ENCODE results near the gene BRINP2.

DNA sequence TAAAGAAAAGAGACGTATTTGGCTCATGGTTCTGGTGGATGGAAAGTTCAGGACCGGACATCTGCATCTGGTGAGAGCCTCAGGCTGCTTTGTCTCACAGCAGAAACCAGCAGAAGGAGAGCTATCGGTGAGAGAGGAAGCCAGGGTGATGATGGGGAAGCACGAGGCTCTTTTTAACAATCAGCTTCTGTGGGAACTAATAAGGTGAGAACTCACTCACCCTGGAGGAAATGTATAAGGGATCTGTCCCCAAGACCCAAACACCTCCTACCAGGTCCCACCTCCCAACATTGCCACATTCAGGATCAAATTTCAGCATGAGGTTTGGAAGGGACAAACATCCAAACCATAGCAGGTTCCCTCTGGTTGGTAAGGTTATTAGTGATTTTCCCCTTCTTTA is 39.0 kb upstream of the BRINP2 start:
- TF ChIP-seq POLR2A (IDR thresholded peaks at IDR 0.05; ENCODE audit: low read length): no peak
- TF ChIP-seq GATA1 (IDR thresholded peaks at IDR 0.05; ENCODE audit: low read depth, low read length): no peak
